Activated CD8-positive, alpha-beta T cell treated with anti-CD3 and anti-CD28 coated beads for 36 hours (primary cell): ENCODE measurements around the gene BTBD7. TPM values are rescaled to one million over a fixed set of nuclear protein-coding genes. Genes with fewer than 3 reads are reported as not detected.

Source experiments
- ATAC-seq: fragments of 200-7000 bp; cut with Tn5 transposase; one replicate; pipeline ENCODE4 v1.10.0; 2021; ENCODE audit warnings: mild to moderate bottlenecking, moderate library complexity
- CTCF ChIA-PET: fragments of 350-600 bp; sonication (Branson Sonifier 250); formaldehyde crosslinking; loops from one replicate; lab custom pipeline; 2021; ENCODE audit warnings: antibody characterized with exemption; lab: Charles Lee
- POLR2A ChIA-PET: fragments of 350-600 bp; sonication (Branson Sonifier 250); formaldehyde crosslinking; loops from one replicate; lab custom pipeline; 2021; ENCODE audit warnings: antibody characterized with exemption; lab: Charles Lee
- DNase-seq: peaks from one replicate; pipeline ENCODE4 v3.0.0-alpha.2; 2020
- H3K27ac Mint-ChIP-seq: one replicate; pipeline ENCODE4 v1.8.0; 2021; ENCODE audit warnings: mild to moderate bottlenecking, mixed read lengths
- H3K27me3 Mint-ChIP-seq: one replicate; pipeline ENCODE4 v1.8.0; 2021; ENCODE audit warnings: mixed read lengths
- H3K36me3 Mint-ChIP-seq: one replicate; pipeline ENCODE4 v1.8.0; 2021; ENCODE audit warnings: low read depth, mixed read lengths
- H3K4me1 Mint-ChIP-seq: one replicate; pipeline ENCODE4 v1.8.0; 2021; ENCODE audit warnings: low read depth, mixed read lengths
- H3K4me3 Mint-ChIP-seq: one replicate; pipeline ENCODE4 v1.8.0; 2021; ENCODE audit warnings: mild to moderate bottlenecking, moderate library complexity, mixed read lengths
- H3K9me3 Mint-ChIP-seq: one replicate; pipeline ENCODE4 v1.8.0; 2021; ENCODE audit warnings: mixed read lengths
- intact Hi-C: fragments of 100-400 bp; cut with micrococcal nuclease; formaldehyde crosslinking; loops from one replicate; pipeline ENCODE4 v1.10.0; 2022
- total RNA-seq, 2 experiments: library from RNA; stranded (reverse); gene quantifications; one replicate each; pipeline ENCODE4 v1.2.3, GENCODE V29; 2021
- TF ChIP-seq, protein P1 (sequence below): fragments of 200-600 bp; IDR thresholded peaks from one replicate; pipeline ENCODE4 v1.8.0; 2022; ENCODE audit warnings: antibody characterized with exemption, mild to moderate bottlenecking

The BTBD7 gene
- total RNA-seq, 2 experiments from 2014 or later = 8.7 to 12.6 TPM

DNA sequence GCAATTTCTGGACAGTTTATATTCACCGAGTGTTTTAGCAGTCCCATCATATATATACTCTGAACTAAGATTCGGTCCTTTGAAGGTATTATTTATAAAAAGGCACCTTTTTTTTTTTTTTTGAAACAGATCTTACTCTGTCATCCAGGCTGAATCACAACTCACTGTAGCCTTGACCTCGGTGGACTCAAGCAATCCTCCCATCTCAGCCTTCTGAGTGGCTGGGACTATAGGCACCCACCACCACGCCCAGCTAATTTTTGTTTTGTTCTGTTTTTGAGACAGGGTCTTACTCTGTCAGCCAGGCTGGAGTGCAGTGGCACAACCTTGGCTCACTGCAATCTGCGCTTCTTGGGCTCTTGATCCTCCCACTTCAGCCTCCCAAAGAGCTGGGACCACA, 52.1 kb downstream of the BTBD7 start:
- peaks cover 15% of the 10 kb centered on the region for H3K4me1 Mint-ChIP-seq
- CTCF ChIA-PET = no interaction called here
- no peak overlapping the region for H3K27ac Mint-ChIP-seq
- DNase-seq = no peak
- no peaks in the 10 kb centered on the region for H3K9me3 Mint-ChIP-seq
- H3K4me3 Mint-ChIP-seq = no peak overlapping the region
- no peaks in the 10 kb centered on the region for H3K27me3 Mint-ChIP-seq
- POLR2A ChIA-PET = no interaction called here
- intact Hi-C loops = no loop called here
- H3K36me3 Mint-ChIP-seq = no peaks in the 10 kb centered on the region
- ATAC-seq = no peak
- TF ChIP-seq, protein P1, sequence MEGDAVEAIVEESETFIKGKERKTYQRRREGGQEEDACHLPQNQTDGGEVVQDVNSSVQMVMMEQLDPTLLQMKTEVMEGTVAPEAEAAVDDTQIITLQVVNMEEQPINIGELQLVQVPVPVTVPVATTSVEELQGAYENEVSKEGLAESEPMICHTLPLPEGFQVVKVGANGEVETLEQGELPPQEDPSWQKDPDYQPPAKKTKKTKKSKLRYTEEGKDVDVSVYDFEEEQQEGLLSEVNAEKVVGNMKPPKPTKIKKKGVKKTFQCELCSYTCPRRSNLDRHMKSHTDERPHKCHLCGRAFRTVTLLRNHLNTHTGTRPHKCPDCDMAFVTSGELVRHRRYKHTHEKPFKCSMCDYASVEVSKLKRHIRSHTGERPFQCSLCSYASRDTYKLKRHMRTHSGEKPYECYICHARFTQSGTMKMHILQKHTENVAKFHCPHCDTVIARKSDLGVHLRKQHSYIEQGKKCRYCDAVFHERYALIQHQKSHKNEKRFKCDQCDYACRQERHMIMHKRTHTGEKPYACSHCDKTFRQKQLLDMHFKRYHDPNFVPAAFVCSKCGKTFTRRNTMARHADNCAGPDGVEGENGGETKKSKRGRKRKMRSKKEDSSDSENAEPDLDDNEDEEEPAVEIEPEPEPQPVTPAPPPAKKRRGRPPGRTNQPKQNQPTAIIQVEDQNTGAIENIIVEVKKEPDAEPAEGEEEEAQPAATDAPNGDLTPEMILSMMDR = no peak

DNA sequence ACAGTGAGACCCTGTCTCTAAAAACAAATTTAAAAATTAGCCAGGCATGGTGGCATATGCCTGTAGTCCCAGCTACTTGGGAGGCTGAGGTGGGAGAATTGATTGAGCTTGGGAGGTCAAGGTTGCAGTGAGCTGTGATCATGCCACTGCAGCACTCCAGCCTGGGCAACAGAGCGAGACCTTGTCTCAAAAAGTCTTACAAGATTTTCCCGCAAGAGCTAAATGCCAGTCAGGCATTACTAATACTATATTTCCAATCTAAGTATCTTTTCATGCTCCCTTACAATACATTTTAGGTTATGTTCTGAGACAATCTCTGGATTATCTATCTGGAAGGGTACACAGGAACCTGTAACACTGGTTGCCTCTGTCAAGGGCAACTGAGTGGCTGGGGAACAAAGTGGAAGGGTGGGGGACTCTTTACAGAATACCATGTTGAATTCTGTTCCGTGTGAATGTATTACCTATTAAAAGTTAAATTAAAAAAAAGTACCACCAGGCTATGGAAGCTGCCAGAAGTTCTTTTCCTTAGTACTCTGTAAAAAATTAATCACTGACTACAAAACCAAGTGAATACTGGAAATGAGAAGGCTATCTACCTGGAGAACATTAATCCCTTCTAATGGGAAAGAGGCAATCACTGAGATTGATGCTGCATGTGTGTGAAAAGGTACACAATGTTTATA, 56.7 kb downstream of the BTBD7 start:
- no peak for ATAC-seq

DNA sequence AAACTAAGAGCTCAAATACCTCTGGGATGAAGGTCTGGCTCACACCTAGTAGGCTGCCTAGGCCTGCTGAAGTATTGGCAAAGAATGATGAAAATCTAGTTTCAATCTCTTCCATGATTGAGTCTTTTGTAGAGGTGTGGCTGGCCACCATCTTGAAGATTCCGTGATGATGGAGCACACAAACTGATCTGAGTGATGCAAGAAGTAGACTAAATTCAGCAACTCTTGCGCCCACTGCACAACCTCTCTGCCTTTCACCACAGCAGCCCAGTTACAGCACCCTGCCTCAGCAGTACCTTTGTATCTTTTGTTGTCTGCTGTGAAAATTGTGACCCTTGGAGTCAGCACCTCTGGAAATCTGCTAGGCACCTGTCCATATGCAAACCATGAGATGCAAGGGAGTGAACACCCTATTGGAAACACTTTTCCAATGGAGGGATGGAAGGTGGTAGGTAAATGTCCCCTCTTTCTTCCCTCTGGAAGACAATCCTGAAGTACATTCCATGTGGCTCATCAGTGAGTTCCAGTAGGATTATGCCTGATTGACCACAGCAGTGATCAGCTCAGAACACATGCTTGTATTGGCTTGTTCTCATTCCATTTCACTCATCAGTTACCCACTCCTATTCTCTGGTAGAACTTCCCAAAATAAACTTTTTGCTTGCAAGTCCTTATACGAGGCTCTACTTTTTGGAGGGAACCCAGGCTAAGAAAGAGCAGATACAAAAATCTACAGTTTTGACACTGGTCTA, 58.6 kb downstream of the BTBD7 start:
- ChIA-PET POLR2A (no interaction called here), CTCF (no interaction called here)
- Mint-ChIP-seq H3K36me3 (no peaks in the 10 kb centered on the region), H3K27me3 (no peaks in the 10 kb centered on the region), H3K4me1 (peaks cover 5% of the 10 kb centered on the region), H3K4me3 (no peak overlapping the region), H3K27ac (no peak overlapping the region), H3K9me3 (no peaks in the 10 kb centered on the region)
- intact Hi-C loops = no loop called here
- TF ChIP-seq, protein P1 = no peak
- no peak for DNase-seq
- no peak for ATAC-seq

More for the DNA sequence above, 56.7 kb downstream of the BTBD7 start:
- POLR2A ChIA-PET = no interaction called here
- H3K27me3 Mint-ChIP-seq = no peaks in the 10 kb centered on the region
- CTCF ChIA-PET = no interaction called here
- H3K27ac Mint-ChIP-seq = no peak overlapping the region
- H3K4me1 Mint-ChIP-seq = peaks cover 4% of the 10 kb centered on the region
- intact Hi-C loops = no loop called here
- H3K9me3 Mint-ChIP-seq = no peaks in the 10 kb centered on the region
- TF ChIP-seq, protein P1 = no peak
- H3K36me3 Mint-ChIP-seq = no peaks in the 10 kb centered on the region
- no peak for DNase-seq
- H3K4me3 Mint-ChIP-seq = no peak overlapping the region

DNA sequence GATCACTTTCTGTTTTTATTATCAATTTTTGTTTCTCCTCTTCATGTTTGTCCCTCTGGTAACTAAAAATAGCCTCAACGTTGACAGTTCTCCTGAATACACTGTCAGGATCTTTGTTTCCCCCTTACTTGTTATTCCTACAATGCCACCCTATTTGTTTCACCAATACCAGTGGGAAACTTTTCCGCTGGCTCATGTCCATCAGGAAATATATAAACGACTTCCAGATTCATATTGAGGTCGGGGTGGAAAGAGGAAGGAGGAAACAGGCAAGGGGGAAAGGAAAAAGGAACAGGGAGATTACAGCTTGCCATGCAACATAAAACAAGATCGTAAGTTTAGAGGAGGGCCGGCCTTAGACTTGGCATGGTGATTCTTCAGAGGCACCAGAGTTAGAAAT, 61.7 kb downstream of the BTBD7 start:
- Mint-ChIP-seq H3K36me3 (no peaks in the 10 kb centered on the region), H3K9me3 (no peaks in the 10 kb centered on the region), H3K4me1 (peaks cover 7% of the 10 kb centered on the region), H3K27me3 (no peaks in the 10 kb centered on the region), H3K4me3 (no peak overlapping the region), H3K27ac (no peak overlapping the region)
- ATAC-seq = no peak
- ChIA-PET POLR2A (no interaction called here), CTCF (interaction anchor here (1.1 kb wide), 1 partner anchor 52 kb away, joined by 3 read pairs; no protein-coding TSS in a partner anchor)
- TF ChIP-seq, protein P1 = no peak
- DNase-seq = no peak
- intact Hi-C loops = no loop called here

DNA sequence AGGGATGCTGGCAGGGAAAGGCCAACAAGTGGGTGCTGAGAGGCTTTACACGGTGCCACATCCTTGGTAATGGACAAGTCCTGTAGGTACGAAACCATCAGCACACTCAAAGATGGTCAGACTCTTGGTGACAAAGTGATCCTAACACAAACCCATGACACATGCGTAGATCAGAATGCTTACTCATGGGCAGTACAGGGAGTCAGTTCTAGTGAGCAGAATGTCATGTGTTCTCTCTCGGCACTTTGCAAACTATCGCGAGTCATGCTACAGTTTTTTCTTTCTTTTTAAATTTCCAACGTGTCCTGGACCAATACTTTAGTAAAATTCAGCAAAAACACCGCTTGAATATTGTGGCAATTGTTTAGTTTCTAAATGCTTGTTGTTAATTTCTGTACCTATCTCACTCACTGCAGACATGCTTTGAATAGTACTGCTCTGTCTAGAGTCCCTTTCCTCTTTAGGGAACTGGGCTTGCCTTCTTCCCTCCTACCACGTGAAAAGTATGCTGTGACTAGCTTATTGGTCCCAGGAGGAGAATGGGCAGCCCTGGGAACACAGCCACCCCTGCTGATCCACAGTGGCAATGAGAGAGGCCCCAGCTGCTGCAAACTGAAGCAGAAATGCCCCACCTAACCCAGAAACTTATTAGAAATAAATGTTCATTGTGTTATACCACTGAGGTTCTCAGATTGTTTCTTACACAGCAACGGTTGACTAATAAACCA, 63.3 kb downstream of the BTBD7 start:
- Mint-ChIP-seq H3K4me3 (no peak overlapping the region), H3K36me3 (no peaks in the 10 kb centered on the region), H3K27ac (no peak overlapping the region), H3K4me1 (peaks cover 12% of the 10 kb centered on the region), H3K27me3 (no peaks in the 10 kb centered on the region), H3K9me3 (no peaks in the 10 kb centered on the region)
- ChIA-PET CTCF (no interaction called here), POLR2A (no interaction called here)
- intact Hi-C loops = no loop called here
- TF ChIP-seq, protein P1 = no peak
- ATAC-seq (no peak), DNase-seq (no peak)
